ENCODE results near the gene CTSW. TPM values are rescaled to one million over a fixed set of nuclear protein-coding genes. Genes with fewer than 3 reads are reported as not detected.

CTSW gene
- total RNA-seq, 1 experiment from 2014 or later: 0.29 TPM

DNA sequence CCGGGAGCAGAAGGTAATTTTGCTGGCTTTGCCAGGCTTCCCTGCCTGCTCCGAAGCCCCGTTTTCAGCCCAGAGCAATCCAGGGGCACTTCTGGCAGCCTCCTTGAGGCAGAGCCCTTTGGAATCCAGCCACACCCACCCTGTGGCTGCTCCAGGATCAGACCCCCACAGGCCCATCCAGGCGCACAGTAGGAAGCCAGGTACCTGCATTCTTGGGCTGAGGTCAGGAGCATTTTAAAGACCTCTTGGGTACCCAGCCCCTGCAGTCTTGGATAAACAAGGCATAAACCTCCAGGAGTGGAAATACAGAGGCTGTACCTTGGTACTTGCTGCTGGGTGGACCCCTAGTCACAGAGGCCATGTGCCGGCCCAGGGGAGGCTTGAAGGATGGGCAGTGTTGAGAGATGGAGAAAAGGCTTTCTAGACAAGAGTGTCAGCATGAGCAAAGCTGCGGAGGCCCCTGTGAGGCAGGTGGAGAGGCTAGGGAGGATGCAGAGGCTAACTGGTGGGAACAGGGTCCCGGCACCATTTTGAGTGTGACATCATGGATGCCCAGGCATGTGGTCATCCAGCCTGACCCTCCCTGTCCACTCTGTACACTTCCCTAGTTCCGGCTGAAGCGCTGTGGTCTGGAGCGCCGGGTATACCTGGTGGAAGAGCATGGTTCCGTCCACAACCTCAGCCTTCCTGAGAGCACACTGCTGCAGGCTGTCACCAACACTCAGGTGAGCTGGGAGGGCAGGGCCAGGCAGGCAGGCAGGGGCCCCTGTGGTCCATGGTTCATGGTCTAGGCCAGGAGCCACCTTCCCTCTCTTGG lies 15.5 kb upstream of the CTSW start:
- no peak for DNase-seq (ENCODE audit: low read depth, low spot score)
- in situ Hi-C loops (cut with HindIII; ENCODE audit: low pct_unique_long_range_greater_than_20kb, low sequenced_read_pairs): no loop called here

DNA sequence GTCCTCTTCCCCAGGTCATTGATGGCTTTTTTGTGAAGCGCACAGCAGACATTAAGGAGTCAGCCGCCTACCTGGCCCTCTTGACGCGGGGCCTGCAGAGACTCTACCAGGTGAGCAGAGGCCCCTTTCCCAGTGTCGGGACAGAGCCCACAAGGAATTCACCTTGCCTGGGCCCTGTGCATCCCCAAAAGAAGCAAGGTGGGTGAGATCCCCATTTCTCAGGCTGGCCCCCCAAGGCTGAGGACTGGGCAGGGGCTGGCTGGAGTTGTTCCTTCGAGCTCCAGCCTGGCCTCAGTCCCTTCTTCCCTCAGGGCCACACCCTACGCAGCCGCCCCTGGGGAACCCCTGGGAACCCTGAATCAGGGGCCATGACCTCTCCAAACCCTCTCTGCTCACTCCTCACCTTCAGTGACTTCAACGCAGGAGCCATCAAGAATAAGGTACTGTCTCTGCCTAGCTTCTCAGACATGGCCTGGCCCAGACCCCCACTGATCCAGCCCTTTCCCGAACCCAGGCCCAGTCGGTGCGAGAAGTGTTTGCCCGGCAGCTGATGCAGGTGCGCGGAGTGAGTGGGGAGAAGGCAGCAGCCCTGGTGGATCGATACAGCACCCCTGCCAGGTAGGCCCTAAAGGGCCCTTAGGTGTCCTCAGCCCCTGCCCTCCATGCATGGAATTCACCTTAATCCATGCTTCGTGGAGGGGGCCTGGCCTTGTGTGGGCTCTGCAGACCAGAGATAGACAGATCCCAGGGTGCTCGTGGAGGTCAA lies 14.7 kb upstream of the CTSW start:
- DNase-seq (ENCODE audit: low read depth, low spot score): no peak
- in situ Hi-C loops (cut with HindIII; ENCODE audit: low pct_unique_long_range_greater_than_20kb, low sequenced_read_pairs): no loop called here

DNA sequence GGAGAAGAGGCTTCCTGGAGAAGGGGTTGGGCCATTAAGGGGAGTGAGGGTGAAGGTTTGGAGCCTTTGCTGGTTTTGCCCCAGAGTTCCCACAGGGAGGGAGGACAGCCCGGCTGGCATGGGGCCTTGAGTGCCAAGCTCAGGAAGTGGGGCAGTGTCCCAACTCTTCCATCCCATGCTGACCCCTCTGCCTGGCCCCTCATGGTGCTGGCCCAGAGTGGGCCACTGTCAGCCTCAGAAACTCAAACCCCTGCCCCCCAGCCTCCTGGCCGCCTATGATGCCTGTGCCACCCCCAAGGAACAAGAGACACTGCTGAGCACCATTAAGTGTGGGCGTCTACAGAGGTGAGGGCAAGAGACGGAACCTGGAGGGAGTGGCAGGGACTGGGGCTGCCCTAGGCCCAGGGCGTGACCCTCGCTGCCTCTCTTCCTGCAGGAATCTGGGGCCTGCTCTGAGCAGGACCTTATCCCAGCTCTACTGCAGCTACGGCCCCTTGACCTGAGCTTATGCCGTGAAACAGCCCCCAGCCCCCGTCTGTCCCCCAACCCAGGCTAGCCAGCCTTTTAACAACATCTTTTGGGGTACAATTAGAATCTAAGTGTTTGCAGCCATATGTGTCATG lies 14.0 kb upstream of the CTSW start:
- in situ Hi-C loops (cut with HindIII; ENCODE audit: low pct_unique_long_range_greater_than_20kb, low sequenced_read_pairs): no loop called here
- DNase-seq (ENCODE audit: low read depth, low spot score): no peak

DNA sequence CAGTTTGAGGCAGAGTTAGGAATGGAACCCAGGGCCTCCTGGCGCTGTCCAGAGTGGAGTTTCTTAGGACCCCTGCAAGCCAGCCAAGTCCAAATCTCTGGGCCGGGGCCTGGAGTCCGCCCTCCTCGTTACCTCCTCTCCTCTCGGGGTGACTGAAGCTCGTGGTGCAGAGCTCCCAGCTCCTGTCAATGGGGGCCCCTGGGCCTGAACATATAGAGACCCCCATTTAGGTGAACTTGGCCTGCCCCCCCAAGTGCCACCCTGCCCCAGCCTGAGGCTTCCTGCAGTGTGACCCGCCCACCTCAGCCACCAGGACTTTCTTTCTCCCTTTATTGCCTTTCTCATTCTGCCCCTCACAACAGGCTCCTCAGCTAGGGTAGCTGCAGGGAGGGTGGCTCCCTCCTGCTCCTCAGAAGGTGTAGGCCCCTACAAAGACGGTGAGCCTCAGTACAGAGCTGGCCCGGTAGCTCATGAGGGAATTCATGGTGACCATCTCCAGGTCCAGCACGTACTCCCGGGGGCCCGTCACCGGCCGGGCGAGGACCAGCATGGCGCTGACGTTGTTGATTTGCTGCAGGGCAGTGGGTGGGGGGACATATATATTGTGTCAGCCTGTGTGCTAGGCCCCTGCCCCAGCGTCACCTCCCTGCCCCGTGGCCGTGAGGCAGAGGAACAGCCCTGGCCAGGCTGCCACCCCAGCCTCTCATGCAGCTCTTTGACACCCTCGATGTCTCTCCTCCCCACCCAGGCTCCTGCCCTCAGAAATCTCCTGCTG lies 12.9 kb upstream of the CTSW start:
- no peak for DNase-seq (ENCODE audit: low read depth, low spot score)
- in situ Hi-C loops (cut with HindIII; ENCODE audit: low pct_unique_long_range_greater_than_20kb, low sequenced_read_pairs): no loop called here

DNA sequence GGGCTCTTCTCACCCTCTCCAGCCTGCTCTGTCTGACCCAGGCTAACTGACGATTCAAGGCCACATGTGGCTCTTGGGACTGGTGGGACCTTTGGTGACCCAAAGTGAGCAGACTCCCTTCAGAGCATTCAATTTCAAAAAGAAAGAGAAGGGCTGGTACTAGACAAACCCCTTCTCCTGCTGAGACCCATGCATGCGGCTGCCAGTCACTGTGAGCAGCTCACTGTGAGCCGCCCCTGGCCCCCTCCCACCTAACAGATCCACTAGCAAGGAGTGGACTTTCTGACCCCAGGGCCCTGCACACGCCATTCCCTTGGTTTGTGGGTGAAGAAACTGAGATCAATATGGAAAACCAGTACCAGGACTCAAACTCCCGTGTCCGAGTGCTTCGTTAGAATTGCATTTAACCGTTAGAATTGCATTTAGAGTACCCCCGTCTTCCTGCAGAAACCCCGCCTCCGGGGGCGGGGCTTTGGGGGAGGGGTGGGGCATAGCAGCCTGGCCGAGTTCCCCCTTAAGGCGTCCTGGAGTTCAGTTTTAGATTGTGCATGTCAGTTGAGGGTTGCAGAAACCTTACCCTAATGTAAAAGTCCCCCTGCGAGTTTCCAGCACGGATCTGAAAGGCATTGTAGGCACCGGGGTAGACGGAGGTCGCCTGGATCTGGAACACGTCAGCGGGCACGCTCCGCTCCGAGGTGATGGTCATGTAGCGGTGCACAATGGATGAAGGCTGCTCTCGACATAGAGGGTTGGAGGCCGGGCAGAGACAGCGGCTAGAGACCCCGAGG lies 12.2 kb upstream of the CTSW start:
- DNase-seq (ENCODE audit: low read depth, low spot score): no peak

DNA sequence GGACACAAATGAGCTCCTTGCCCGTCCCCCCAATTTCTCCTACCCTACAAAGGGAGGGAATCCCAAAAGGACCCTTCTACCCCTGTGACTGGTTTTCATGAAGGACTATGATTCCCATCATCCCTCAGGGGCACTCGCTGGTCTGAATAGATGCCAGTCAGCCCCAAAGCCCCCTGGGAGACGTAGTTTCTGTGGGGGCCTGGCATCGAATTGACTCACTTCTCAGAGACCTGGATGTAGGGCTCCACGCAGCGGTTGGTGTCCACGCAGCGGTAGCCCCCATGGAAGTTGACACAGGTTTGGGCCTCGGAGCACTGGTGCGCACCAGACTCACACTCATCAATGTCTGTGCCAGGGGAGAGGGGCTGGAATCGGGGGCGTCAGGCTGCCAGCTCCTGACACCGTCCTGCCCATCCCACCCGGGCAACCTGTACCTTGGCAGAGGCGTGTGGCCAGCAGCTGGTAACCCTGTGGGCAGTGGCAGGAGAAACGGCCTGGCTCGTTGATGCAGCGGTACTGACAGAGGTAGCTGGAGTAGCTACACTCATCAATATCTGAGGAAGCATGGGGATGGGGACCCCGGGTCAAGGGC lies 11.5 kb upstream of the CTSW start:
- peak; percentile 42 for DNase-seq (ENCODE audit: low read depth, low spot score)
- in situ Hi-C loops (cut with HindIII; ENCODE audit: low pct_unique_long_range_greater_than_20kb, low sequenced_read_pairs): no loop called here

More for the DNA sequence above, 12.2 kb upstream of the CTSW start:
- in situ Hi-C loops (cut with HindIII; ENCODE audit: low pct_unique_long_range_greater_than_20kb, low sequenced_read_pairs): no loop called here

DNA sequence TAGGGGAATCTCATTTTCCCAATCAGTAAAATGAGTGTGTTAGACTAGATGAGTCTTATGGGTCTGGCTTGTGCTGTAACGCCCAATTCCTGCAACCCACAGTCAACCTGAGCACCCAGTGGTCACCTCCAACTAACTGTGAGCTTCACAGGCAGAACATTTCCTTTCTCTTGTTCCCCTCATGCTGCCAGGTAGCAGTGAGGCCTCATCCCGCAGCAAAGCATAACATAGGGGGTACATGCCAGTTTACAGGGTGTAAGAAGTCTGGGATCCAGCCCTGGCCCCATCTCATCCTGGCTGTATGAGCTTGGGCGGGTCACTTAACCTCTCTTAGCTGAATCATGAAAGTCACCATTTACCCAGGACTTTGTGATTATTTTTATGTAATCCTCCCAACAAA lies 10.7 kb upstream of the CTSW start:
- in situ Hi-C loops (cut with HindIII; ENCODE audit: low pct_unique_long_range_greater_than_20kb, low sequenced_read_pairs): no loop called here
- DNase-seq (ENCODE audit: low read depth, low spot score): no peak

DNA sequence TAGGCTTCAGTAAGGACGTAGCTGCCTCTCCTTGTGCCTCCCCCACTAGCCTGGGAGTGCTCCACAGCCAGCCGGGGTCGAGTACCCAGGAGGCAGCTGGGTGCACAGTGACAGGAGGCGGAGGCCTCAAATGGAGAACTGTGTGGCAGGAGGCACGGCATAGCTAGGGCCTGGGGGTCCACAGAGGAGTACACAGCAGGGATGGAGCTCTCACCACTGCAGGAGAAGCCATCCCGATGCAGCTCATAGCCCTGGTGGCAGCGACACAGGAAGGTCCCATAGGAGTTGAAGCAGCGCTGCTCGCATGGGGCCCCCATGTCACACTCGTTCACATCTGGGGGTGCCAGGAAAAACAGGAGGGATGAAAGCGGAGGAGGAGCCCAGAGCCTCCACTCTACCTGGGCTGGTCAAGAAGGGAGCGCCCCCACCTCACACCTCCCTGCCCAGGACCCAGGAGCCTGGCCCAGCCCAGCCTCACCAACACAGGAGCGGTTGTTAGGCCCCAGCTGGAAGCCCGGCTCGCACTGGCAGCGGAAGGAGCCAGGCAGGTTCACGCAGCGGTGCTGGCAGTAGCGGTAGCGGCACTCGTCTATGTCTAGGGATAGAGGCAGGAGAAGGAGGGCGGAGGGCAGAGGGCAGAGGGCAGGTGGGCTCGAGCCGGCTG lies 9.9 kb upstream of the CTSW start:
- in situ Hi-C loops (cut with HindIII; ENCODE audit: low pct_unique_long_range_greater_than_20kb, low sequenced_read_pairs): no loop called here
- no peak for DNase-seq (ENCODE audit: low read depth, low spot score)

DNA sequence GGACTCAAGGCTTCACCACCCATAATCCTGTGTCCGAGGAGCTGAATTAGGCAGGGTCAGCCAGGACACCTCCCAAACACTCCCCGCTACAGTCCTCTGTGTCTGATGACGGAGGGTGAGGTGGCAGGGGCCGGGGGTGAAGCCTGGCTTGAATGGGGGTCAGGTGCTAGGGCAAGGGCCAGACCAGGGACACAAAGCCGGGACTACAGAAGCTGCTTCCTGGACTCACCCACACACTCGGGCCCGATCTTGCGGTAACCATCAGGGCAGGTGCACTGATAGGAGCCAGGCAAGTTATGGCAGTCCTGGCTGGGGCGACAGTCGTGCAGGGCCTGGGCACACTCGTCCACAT lies 9.4 kb upstream of the CTSW start:
- in situ Hi-C loops (cut with HindIII; ENCODE audit: low pct_unique_long_range_greater_than_20kb, low sequenced_read_pairs): no loop called here
- no peak for DNase-seq (ENCODE audit: low read depth, low spot score)

DNA sequence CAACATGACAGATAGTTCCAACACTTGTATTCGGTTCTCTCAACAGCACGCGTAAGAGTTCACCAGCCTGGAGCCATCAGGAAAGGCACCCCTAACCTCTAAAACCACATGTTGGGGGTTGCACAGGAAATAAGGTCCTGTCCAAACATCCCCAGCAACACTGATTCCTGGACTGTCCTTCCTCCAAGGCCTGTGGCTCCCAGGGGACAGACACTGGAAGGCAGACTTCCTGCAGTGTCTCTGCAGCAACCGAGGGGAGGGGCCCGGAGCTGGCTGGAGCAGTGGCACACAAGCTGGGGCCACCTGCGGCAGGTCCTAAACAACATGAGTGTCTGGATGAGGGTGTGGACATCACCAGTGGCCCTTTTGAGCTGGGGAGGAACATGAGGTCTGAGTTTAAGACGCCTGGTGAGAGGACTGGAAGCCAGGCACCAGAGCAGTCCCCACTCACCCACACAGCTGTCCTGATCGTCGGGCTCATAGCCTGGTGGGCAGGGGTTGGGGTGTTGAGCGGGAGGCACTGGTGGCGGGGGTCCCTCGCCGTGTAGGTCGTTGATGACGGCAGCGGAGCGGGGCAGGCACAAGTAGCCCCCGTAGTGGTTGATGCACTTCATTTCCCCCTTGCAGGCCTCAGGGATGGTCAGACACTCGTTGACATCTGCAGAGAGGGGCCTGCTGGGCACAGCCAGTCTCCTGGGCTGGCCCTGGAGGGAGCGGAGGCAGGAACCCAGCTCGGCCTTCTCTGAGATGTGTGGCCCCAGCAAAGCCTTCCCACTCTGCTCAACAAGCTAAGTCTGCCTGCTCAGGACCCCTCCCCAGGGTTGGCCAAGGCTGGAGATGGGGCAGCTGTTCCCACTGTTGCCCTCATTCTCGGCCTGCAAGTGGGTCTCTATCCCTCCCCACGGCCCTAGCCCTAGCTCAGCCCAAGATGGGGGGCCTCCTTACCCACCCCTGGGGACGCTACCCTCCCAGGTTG lies 8.6 kb upstream of the CTSW start:
- no peak for DNase-seq (ENCODE audit: low read depth, low spot score)
- in situ Hi-C loops (cut with HindIII; ENCODE audit: low pct_unique_long_range_greater_than_20kb, low sequenced_read_pairs): no loop called here

DNA sequence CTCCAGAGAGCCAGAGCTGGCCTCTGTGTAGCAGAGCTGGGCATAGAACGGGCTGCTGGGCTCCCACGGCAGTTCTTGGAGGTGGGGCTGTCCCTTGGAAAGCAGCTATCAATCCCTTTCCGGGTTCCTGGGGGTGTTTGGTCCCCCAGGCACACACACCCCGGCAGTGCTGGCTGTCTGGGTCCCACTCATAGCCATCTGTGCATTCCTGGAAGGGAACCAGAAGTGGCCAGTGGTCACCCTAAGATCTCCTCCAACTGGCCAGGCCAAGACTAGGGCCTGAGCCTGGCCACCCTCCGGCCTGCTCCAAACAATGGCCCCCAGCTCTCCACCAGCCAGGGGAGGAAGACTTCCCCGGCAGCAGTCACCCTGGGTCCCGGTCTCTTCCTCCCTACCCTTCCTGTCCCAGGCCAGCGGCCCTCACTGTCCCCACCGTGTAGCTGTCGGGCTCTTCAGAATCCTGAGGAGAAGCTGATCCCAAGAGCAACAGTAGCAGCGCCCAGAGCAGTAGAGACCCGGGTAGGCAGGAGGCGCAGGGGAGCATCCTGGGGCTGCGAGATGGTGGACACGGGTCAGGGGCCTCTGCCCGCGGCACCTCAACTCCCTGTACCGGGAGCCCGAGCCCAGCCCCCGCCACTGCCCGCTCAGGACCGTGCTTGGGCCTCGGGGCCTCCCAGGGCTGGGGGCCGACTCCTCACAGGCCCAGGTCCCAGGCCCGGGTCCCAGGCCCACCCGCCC lies 7.7 kb upstream of the CTSW start:
- in situ Hi-C loops (cut with HindIII; ENCODE audit: low pct_unique_long_range_greater_than_20kb, low sequenced_read_pairs): no loop called here
- no peak for DNase-seq (ENCODE audit: low read depth, low spot score)

DNA sequence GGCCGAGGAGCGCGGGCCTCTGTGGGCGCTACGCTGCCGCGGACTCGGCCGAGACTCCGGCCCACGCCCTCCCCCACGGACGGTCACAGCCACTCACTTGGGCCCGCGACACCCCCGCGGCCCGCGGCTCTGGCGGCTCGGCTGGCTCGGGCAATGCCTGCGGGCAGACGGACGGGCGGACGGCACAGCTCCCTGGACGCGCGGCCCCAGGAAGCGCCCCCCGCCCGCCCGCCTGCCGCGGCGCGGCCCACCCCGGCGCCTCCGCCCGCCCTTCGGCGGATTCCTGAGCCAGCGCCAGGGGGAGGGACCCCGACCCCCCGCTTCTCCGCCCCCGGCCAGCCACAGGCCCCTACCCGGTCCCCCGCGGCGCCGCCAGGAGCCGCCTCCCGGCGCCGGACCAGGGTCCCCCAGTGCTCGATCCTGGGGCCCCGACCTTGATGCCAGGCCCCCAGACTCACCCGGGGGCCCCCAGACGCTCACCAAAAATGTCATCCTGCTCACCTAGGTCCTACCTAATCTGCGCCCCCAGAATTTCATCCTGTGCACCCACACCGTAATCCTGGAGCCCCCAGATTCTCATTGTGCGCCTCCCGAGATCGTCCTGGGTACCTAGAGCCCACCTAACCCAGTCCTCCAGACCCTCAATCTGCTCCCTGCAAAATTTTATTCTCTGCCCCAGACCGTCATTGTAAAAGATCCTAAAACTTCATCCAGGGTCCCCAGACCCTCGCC lies 6.9 kb upstream of the CTSW start, which contains the start of gene EFEMP2:
Gene EFEMP2 (minus strand): TSS at position 215 of the 732 bp plus-strand sequence. CDS start 446 bp downstream, outside the sequence.
- no peak for DNase-seq (ENCODE audit: low read depth, low spot score)
- in situ Hi-C loops (cut with HindIII; ENCODE audit: low pct_unique_long_range_greater_than_20kb, low sequenced_read_pairs): no loop called here

DNA sequence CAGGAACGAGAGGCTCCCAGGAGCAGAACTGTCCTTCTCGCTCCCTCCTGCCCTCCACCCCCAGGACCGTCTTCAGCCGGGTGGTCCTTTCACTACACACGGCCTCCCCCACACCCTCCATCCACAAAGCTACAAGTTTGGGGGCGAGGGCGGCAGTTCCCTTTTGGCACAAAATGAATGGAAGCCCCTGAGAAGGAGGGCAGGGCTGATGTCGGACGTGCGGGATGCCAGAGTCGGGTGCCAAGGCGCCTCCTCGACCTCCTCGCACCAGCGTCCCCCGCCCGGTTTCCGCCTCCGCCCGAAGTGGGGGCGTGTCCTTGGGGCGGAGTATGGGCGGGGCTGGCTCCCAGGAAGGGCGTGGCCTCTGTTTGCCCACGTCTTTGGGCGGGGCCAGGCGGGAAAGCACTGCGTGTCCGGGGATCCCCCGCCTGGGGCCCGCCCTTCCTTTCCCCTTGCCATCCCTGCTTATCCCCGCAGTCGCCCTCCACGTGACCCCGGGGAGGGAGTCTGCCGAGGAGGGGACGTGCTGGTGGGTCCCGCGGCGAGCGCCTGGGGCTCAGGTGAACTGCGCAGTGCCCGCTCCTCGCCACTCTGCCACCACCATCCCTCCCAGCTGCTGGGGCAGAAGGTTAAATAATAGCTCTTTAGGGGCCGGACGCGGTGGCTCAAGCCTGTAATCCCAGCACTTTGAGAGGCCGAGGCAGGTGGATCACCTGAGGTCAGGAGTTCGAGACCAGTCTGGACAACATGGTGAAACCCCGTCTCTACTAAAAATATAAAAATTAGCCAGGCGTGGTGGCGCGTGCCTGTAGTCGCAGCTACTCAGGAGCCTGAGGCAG lies 6.1 kb upstream of the CTSW start:
- DNase-seq (ENCODE audit: low read depth, low spot score): peak; percentile 83
- in situ Hi-C loops (cut with HindIII; ENCODE audit: low pct_unique_long_range_greater_than_20kb, low sequenced_read_pairs): no loop called here

Data from SK-MEL-5 (cell line).